H1 (cell line): Measurements from ENCODE around the gene CAMK1G. TPM values are rescaled to one million over a fixed set of nuclear protein-coding genes. Genes with fewer than 3 reads are reported as not detected.

ENCODE experiments used
- KDM1A ChIP-seq: fragments of 200-600, 300-600 bp; sonication (generic); IDR thresholded peaks from 2 replicates; pipeline ENCODE4 v1.7.1; 2016; ENCODE audit warnings: mild to moderate bottlenecking, low read length, borderline replicate concordance
- TBP ChIP-seq: IDR thresholded peaks from 2 replicates; pipeline ENCODE4 v1.6.1; 2011; ENCODE audit warnings: low read depth, low read length, improper control_type of control experiment
- polyA plus RNA-seq, 7 experiments: library from polyadenylated mRNA; depleted of rRNA in 3 of 7; stranded (reverse) in 5 of 7; unstranded in 2 of 7; fragments of >200 nt in 5 of 7; fragments of 200-250 nt in 2 of 7; gene quantifications; 1 replicate in 5 of 7; 2 replicates in 1 of 7; 4 replicates in 1 of 7; pipeline versions ENCODE4 v1.2.1 to v1.2.3, GENCODE V29; 2011 to 2013; ENCODE audit warnings: missing spikeins in 2 of 7, mixed read lengths in 2 of 7
- total RNA-seq: library from RNA; stranded (reverse); fragmentation: NEBNext Ultra II Directional; extraction: Animal tissue kit (Norgen Biotek cat#: 25700); gene quantifications from 2 replicates; pipeline ENCODE4 v1.2.1, GENCODE V29; 2021

CAMK1G gene
- total and polyA plus RNA-seq, 2 of the 8 experiments (the other 6 are each of a cell fraction or from before 2014, with no cell fraction given), result 1.00 to 1.0 TPM

GRCh38 chr1:209622841-209623829 lies 39.6 kb downstream of the CAMK1G start (continued):
- TF ChIP-seq KDM1A (no peak), TBP (no peak)
